HEK293 (cell line): Measurements from ENCODE around the gene SCAANT1.

Experiments
- CTCF ChIA-PET: fragments of 350-600 bp; formaldehyde crosslinking; extraction: SDS; loops from one replicate; lab custom pipeline; 2021; ENCODE audit warnings: antibody characterized with exemption; lab: Yijun Ruan, JAX
- POLR2A ChIA-PET: fragments of 300-600 bp; formaldehyde crosslinking; extraction: SDS; loops from one replicate; lab custom pipeline; 2020; ENCODE audit warnings: antibody characterized with exemption, inconsistent platforms; lab: Yijun Ruan, JAX
- H3K27ac ChIP-seq: fragments of 200-500 bp; sonication (Bioruptor generic); 2 replicates; pipeline ENCODE4 v1.5.1; 2014; ENCODE audit warnings: low read depth, low read length, control low read depth, inconsistent platforms; ENCODE audit errors: extremely low read depth
- H3K36me3 ChIP-seq, 2 experiments: fragments of 200-500 bp in 1 of 2; sonication (Bioruptor generic) in 1 of 2; 1 replicate in 1 of 2; 2 replicates in 1 of 2; pipeline ENCODE4 v1.5.1; 2014 to 2017; ENCODE audit warnings: inconsistent platforms in 2 of 2, low read length in 2 of 2; ENCODE audit not compliant: control insufficient read depth in 2 of 2, insufficient read depth in 1 of 2
- H3K4me1 ChIP-seq: fragments of 200-500 bp; sonication (Bioruptor generic); 2 replicates; pipeline ENCODE4 v1.5.1; 2014; ENCODE audit warnings: mild to moderate bottlenecking, low read length, inconsistent platforms; ENCODE audit not compliant: control insufficient read depth, insufficient read depth
- H3K4me3 ChIP-seq: 2 replicates; pipeline ENCODE4 v1.5.1; 2011; ENCODE audit warnings: low read depth, mild to moderate bottlenecking, control low read depth, low read length, moderate library complexity
- H3K9me3 ChIP-seq: fragments of 200-500 bp; sonication (Bioruptor generic); 2 replicates; pipeline ENCODE4 v1.5.1; 2014; ENCODE audit warnings: low read depth, low read length, inconsistent platforms; ENCODE audit not compliant: control insufficient read depth, insufficient read depth
- EGR2 ChIP-seq: fragments of 450-650 bp; formaldehyde crosslinking; IDR thresholded peaks from 2 replicates; pipeline ENCODE4 v1.5.1; 2016; ENCODE audit warnings: low read depth, missing biosample characterization, missing genetic modification characterization
- GLI4 ChIP-seq: fragments of 450-650 bp; formaldehyde crosslinking; IDR thresholded peaks from 2 replicates; pipeline ENCODE4 v1.5.1; 2016; ENCODE audit warnings: missing biosample characterization, missing genetic modification characterization
- GLIS1 ChIP-seq: fragments of 450-650 bp; formaldehyde crosslinking; IDR thresholded peaks from 2 replicates; pipeline ENCODE4 v1.5.1; 2016; ENCODE audit warnings: missing biosample characterization, missing genetic modification characterization
- KLF9 ChIP-seq: fragments of 450-650 bp; formaldehyde crosslinking; IDR thresholded peaks from 2 replicates; pipeline ENCODE4 v1.5.1; 2016; ENCODE audit warnings: missing biosample characterization, missing genetic modification characterization, low read depth
- MYNN ChIP-seq: fragments of 450-650 bp; formaldehyde crosslinking; IDR thresholded peaks from 2 replicates; pipeline ENCODE4 v1.5.1; 2016; ENCODE audit warnings: missing biosample characterization, missing genetic modification characterization, borderline replicate concordance
- PRDM6 ChIP-seq: fragments of 450-650 bp; formaldehyde crosslinking; IDR thresholded peaks from 2 replicates; pipeline ENCODE4 v1.5.1; 2017; ENCODE audit warnings: missing biosample characterization, missing genetic modification characterization
- SP7 ChIP-seq: fragments of 450-650 bp; formaldehyde crosslinking; IDR thresholded peaks from 2 replicates; pipeline ENCODE4 v1.5.1; 2016; ENCODE audit warnings: missing biosample characterization, missing genetic modification characterization
- WT1 ChIP-seq: fragments of 450-650 bp; formaldehyde crosslinking; IDR thresholded peaks from 2 replicates; pipeline ENCODE4 v1.5.1; 2016; ENCODE audit warnings: missing biosample characterization, missing genetic modification characterization
- ZFHX2 ChIP-seq: fragments of 450-650 bp; formaldehyde crosslinking; conservative IDR thresholded peaks from 2 replicates; pipeline ENCODE4 v1.5.1; 2016; ENCODE audit warnings: missing biosample characterization, missing genetic modification characterization
- ZIC2 ChIP-seq: fragments of 450-650 bp; formaldehyde crosslinking; IDR thresholded peaks from 2 replicates; pipeline ENCODE4 v1.5.1; 2016; ENCODE audit warnings: missing biosample characterization, missing genetic modification characterization
- ZNF155 ChIP-seq: fragments of 450-650 bp; formaldehyde crosslinking; IDR thresholded peaks from 2 replicates; pipeline ENCODE4 v1.5.1; 2016; ENCODE audit warnings: missing biosample characterization, missing genetic modification characterization
- ZNF202 ChIP-seq: fragments of 450-650 bp; formaldehyde crosslinking; IDR thresholded peaks from 2 replicates; pipeline ENCODE4 v1.5.1; 2016; ENCODE audit warnings: missing biosample characterization, missing genetic modification characterization, borderline replicate concordance
- ZNF311 ChIP-seq: fragments of 450-650 bp; formaldehyde crosslinking; IDR thresholded peaks from 2 replicates; pipeline ENCODE4 v1.5.1; 2017; ENCODE audit warnings: missing biosample characterization, missing genetic modification characterization, borderline replicate concordance
- ZNF324 ChIP-seq: fragments of 450-650 bp; formaldehyde crosslinking; IDR thresholded peaks from 2 replicates; pipeline ENCODE4 v1.5.1; 2016; ENCODE audit warnings: missing biosample characterization, missing genetic modification characterization
- ZNF501 ChIP-seq: fragments of 450-650 bp; formaldehyde crosslinking; IDR thresholded peaks from 2 replicates; pipeline ENCODE4 v1.5.1; 2016; ENCODE audit warnings: missing biosample characterization, missing genetic modification characterization
- ZNF530 ChIP-seq: fragments of 450-650 bp; formaldehyde crosslinking; IDR thresholded peaks from 2 replicates; pipeline ENCODE4 v1.5.1; 2016; ENCODE audit warnings: low read depth, missing biosample characterization, missing genetic modification characterization
- ZNF580 ChIP-seq: fragments of 450-650 bp; formaldehyde crosslinking; IDR thresholded peaks from 2 replicates; pipeline ENCODE4 v1.5.1; 2016; ENCODE audit warnings: missing biosample characterization, missing genetic modification characterization

Gene SCAANT1

GRCh38 chr3:63940389-63940757, 28.2 kb upstream of the SCAANT1 start:
- peaks cover 11% of the 10 kb centered on the region; the same call in 1 of the 2 replicates for H3K4me1 ChIP-seq
- no peak overlapping the region for H3K4me3 ChIP-seq
- H3K27ac ChIP-seq, result no peak overlapping the region
- no peak for TF ChIP-seq ZNF530
- no peak for TF ChIP-seq ZNF311 (tag by site-specific recombination)
- TF ChIP-seq ZNF501 (tag by site-specific recombination), result no peak
- no peak for TF ChIP-seq MYNN (tag by site-specific recombination)
- no peak for TF ChIP-seq GLIS1 (tag by site-specific recombination)
- no peak for TF ChIP-seq KLF9
- TF ChIP-seq ZNF580 (tag by site-specific recombination), result no peak
- no peak for TF ChIP-seq ZNF324 (tag by site-specific recombination)
- no peak for TF ChIP-seq GLI4
- TF ChIP-seq, all 188 proteins: peak for 0
- no peaks in the 10 kb centered on the region for H3K9me3 ChIP-seq
- ChIA-PET POLR2A (no interaction called here), CTCF (interaction anchor here (0.9 kb wide), 1 partner anchor 19 kb away, joined by 3 read pairs; no protein-coding TSS in a partner anchor)
- no peaks in the 10 kb centered on the region for H3K36me3 ChIP-seq

- CTCF ChIA-PET, result interaction anchor here (0.7 kb wide), 1 partner anchor 530 kb away, joined by 5 read pairs; no protein-coding TSS in a partner anchor
Measured at GRCh38 chr3:63937661-63938651, 25.8 kb upstream of the SCAANT1 start.

GRCh38 chr3:63936925-63937324, 24.7 kb upstream of the SCAANT1 start:
- Histone ChIP-seq H3K36me3 (no peaks in the 10 kb centered on the region), H3K27ac (no peak overlapping the region), H3K9me3 (no peaks in the 10 kb centered on the region), H3K4me3 (no peak overlapping the region), H3K4me1 (peaks cover 15% of the 10 kb centered on the region)
- ChIA-PET POLR2A (no interaction called here), CTCF (no interaction called here)
- TF ChIP-seq PRDM6 (0 out of 2 replicates have a peak, but pooled peaks have one; percentile 4), ZNF202 (tag by site-specific recombination) (no peak)

More at GRCh38 chr3:63937661-63938651, 25.8 kb upstream of the SCAANT1 start:
- H3K4me1 ChIP-seq, result peaks cover 14% of the 10 kb centered on the region
- TF ChIP-seq ZIC2, result no peak
- TF ChIP-seq WT1 (tag by site-specific recombination), result peak; percentile 53; the same call in 1 of the 2 replicates
- H3K27ac ChIP-seq, result no peak overlapping the region
- H3K36me3 ChIP-seq, result no peaks in the 10 kb centered on the region
- H3K9me3 ChIP-seq, result no peaks in the 10 kb centered on the region
- H3K4me3 ChIP-seq, result no peak overlapping the region
- POLR2A ChIA-PET, result no interaction called here

GRCh38 chr3:63934041-63934866, 22.1 kb upstream of the SCAANT1 start:
- TF ChIP-seq SP7 (tag by site-specific recombination), result no peak
- TF ChIP-seq ZFHX2 (tag by site-specific recombination), result peak; percentile 40
- 0 out of 2 replicates have a peak, but pooled peaks have one; percentile 15 for TF ChIP-seq EGR2
- no peak for TF ChIP-seq ZNF155 (tag by site-specific recombination)
- no peak overlapping the region for H3K27ac ChIP-seq
- no peaks in the 10 kb centered on the region for H3K9me3 ChIP-seq
- no peak overlapping the region for H3K4me3 ChIP-seq
- H3K36me3 ChIP-seq, result no peaks in the 10 kb centered on the region
- CTCF ChIA-PET, result interaction anchor here (1.5 kb wide), 1 partner anchor 28 kb away, joined by 8 read pairs; no protein-coding TSS in a partner anchor
- POLR2A ChIA-PET, result no interaction called here
- peaks cover 15% of the 10 kb centered on the region for H3K4me1 ChIP-seq
